ENCODE data around the gene SRCAP. TPM values are rescaled to one million over a fixed set of nuclear protein-coding genes. Genes with fewer than 3 reads are reported as not detected.

The SRCAP gene
- total RNA-seq, 1 donor: 15.1 TPM

DNA sequence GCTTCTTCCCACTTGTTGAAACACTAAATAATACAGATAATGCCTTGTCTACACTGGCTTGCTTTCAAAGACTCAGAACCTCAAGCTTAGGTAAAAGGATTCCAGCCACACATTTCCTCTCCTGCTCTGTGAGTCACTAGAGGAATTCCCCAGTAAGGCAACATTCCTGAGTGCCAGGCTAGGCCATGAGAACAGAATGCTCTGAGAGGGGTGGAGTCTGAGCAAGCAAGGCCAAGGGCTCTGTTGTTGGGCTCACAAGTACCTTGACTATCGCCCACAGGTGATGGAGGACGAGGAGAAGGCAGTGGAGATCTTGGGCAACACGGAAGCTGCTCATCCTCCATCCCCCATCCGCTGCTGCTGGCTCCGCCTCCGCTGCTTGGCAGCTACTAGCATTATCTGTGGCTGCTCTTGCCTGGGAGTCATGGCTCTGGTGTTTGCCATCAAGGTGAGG, 42.5 kb downstream of the SRCAP start:
- no peak overlapping the region for H3K4me3 ChIP-seq (ENCODE audit: low read depth, low read length)
- DNase-seq (ENCODE audit: low read depth): peak; percentile 62
- no peak for TF ChIP-seq CTCF (IDR thresholded peaks at IDR 0.05; ENCODE audit: insufficient read depth, low read depth, low read length)

- no peak for DNase-seq (ENCODE audit: low read depth)
- no peak for TF ChIP-seq CTCF (IDR thresholded peaks at IDR 0.05; ENCODE audit: insufficient read depth, low read depth, low read length)
- no peak overlapping the region for H3K4me3 ChIP-seq (ENCODE audit: low read depth, low read length)
These were observed 44.7 kb downstream of the SRCAP start for GRCh38 chr16:30743716-30744115.

DNA sequence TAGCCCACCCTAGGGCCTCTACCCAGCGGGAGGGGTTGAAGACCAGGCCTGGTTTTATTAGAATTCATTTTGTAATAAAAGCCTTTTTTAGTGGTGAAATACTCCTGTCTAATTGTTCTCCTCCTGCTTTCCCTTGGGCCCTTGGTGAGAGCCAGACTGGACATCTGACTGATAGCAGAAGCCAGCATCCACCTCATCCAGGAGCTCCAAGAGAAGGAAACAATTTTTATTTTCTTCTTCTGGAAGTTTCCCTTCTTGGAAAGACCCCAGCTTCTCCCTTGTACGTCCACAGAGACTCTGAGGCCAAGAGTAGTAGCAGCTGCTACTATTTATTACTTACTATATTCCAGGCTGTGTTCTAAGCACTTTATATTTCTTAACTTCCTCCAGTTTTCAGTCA, 45.2 kb downstream of the SRCAP start:
- TF ChIP-seq CTCF (IDR thresholded peaks at IDR 0.05; ENCODE audit: insufficient read depth, low read depth, low read length): no peak
- H3K4me3 ChIP-seq (ENCODE audit: low read depth, low read length): no peak overlapping the region
- DNase-seq (ENCODE audit: low read depth): no peak

DNA sequence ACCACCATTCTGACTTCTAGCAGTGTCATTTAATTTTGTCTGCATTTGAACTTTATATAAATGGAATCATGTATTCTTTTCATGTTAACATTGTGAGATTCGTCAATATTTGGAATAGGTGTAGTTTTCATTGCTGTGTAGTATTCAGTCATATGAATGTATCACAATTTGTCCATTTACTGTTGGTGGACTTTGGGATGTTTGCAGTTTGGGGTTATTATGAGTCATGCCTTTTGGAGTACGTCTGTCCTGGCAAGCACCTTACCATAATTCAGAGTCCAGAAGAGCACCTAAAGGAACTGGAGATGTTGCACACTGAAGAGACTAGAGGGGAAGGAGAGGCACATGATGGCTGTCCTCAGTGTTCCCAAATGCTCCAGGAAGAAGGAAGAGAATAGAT, 46.1 kb downstream of the SRCAP start:
- H3K4me3 ChIP-seq (ENCODE audit: low read depth, low read length): no peak overlapping the region
- DNase-seq (ENCODE audit: low read depth): no peak
- no peak for TF ChIP-seq CTCF (IDR thresholded peaks at IDR 0.05; ENCODE audit: insufficient read depth, low read depth, low read length)

GRCh38 chr16:30746638-30747175, 47.7 kb downstream of the SRCAP start:
- H3K4me3 ChIP-seq (ENCODE audit: low read depth, low read length): no peak overlapping the region
- TF ChIP-seq CTCF (IDR thresholded peaks at IDR 0.05; ENCODE audit: insufficient read depth, low read depth, low read length): no peak
- DNase-seq (ENCODE audit: low read depth): no peak

- peak; percentile 48 for DNase-seq (ENCODE audit: low read depth)
- TF ChIP-seq CTCF (IDR thresholded peaks at IDR 0.05; ENCODE audit: insufficient read depth, low read depth, low read length): no peak
- H3K4me3 ChIP-seq (ENCODE audit: low read depth, low read length): peak overlapping the region; percentile 90
These were observed 48.4 kb downstream of the SRCAP start for GRCh38 chr16:30747331-30747730.
